ENCODE data around the gene SMOC1. TPM values are rescaled to one million over a fixed set of nuclear protein-coding genes. Genes with fewer than 3 reads are reported as not detected.

Gene SMOC1
- total RNA-seq, 1 experiment from 2014 or later = 24.1 TPM

DNA sequence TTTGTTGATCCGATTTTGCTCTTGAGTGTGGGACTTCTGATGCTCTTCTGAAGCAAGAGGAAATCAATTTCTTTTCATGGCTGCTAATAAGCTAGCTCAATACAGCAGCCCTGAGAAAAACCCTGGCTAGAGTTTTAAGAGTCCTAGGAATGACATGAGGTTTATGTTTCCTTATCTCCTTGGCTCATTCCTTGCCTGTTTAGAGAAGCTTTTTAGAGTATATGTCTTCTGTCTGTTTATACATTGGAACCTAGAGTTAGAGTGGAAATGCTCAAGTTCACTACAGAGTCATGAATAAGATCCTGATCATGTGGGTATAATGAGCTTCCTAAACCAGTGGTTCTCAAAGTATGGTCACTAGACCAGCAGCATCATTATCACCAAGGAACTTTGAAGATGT lies 34.5 kb downstream of the SMOC1 start:
- no peak for DNase-seq
- Histone ChIP-seq H3K36me3 (no peaks in the 10 kb centered on the region), H3K27me3 (no peaks in the 10 kb centered on the region), H3K4me3 (no peak overlapping the region), H3K9me3 (no peaks in the 10 kb centered on the region)

GRCh38 chr14:69916396-69916795 lies 37.2 kb downstream of the SMOC1 start:
- Histone ChIP-seq H3K27me3 (no peaks in the 10 kb centered on the region), H3K9me3 (no peaks in the 10 kb centered on the region), H3K4me3 (no peak overlapping the region), H3K36me3 (no peaks in the 10 kb centered on the region)
- DNase-seq = no peak

- no peaks in the 10 kb centered on the region for H3K27me3 ChIP-seq
- no peaks in the 10 kb centered on the region for H3K9me3 ChIP-seq
- DNase-seq = no peak
- no peaks in the 10 kb centered on the region for H3K36me3 ChIP-seq
- H3K4me3 ChIP-seq = no peak overlapping the region
Observed at GRCh38 chr14:69917287-69917686, 38.1 kb downstream of the SMOC1 start.

- no peak for DNase-seq
- H3K36me3 ChIP-seq = no peaks in the 10 kb centered on the region
- no peaks in the 10 kb centered on the region for H3K9me3 ChIP-seq
- no peak overlapping the region for H3K4me3 ChIP-seq
- no peaks in the 10 kb centered on the region for H3K27me3 ChIP-seq
Observed at GRCh38 chr14:69919815-69920214, 40.6 kb downstream of the SMOC1 start.

DNA sequence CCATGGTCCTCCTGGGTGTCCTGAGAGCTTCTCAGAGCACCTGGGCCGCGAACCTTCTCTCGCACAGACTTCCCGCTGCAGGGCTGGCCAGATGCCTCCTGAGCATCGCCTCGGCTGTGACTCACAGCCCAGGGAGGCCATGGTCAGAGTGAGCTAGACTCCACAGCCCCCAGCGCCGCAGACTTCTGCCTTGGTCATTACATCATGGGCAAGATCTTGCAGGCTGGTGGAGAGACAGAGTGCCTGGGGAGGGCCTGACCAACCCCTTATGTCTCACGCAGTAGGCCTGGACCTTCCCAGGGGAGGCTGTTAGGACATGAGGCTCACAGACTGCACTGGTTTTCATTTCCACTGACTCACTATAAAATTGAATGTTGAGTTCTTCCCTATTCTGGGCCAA lies 41.8 kb downstream of the SMOC1 start:
- peak; percentile 54 for DNase-seq
- Histone ChIP-seq H3K9me3 (no peaks in the 10 kb centered on the region), H3K4me3 (no peak overlapping the region), H3K36me3 (no peaks in the 10 kb centered on the region), H3K27me3 (no peaks in the 10 kb centered on the region)

- no peaks in the 10 kb centered on the region for H3K9me3 ChIP-seq
- H3K27me3 ChIP-seq = no peaks in the 10 kb centered on the region
- H3K36me3 ChIP-seq = no peaks in the 10 kb centered on the region
- DNase-seq = no peak
- no peak overlapping the region for H3K4me3 ChIP-seq
Observed at GRCh38 chr14:69922198-69922597, 43.0 kb downstream of the SMOC1 start.

- H3K36me3 ChIP-seq = no peaks in the 10 kb centered on the region
- H3K27me3 ChIP-seq = no peaks in the 10 kb centered on the region
- no peak overlapping the region for H3K4me3 ChIP-seq
- H3K9me3 ChIP-seq = no peaks in the 10 kb centered on the region
- DNase-seq = no peak
Observed at GRCh38 chr14:69924201-69924600, 45.0 kb downstream of the SMOC1 start.

GRCh38 chr14:69928111-69928523 lies 48.9 kb downstream of the SMOC1 start:
- DNase-seq = peak; percentile 95
- H3K9me3 ChIP-seq = no peaks in the 10 kb centered on the region
- no peaks in the 10 kb centered on the region for H3K36me3 ChIP-seq
- H3K4me3 ChIP-seq = no peak overlapping the region
- H3K27me3 ChIP-seq = no peaks in the 10 kb centered on the region

GRCh38 chr14:69930780-69931379 lies 51.7 kb downstream of the SMOC1 start:
- Histone ChIP-seq H3K9me3 (no peaks in the 10 kb centered on the region), H3K4me3 (no peak overlapping the region), H3K27me3 (no peaks in the 10 kb centered on the region), H3K36me3 (no peaks in the 10 kb centered on the region)
- no peak for DNase-seq

DNA sequence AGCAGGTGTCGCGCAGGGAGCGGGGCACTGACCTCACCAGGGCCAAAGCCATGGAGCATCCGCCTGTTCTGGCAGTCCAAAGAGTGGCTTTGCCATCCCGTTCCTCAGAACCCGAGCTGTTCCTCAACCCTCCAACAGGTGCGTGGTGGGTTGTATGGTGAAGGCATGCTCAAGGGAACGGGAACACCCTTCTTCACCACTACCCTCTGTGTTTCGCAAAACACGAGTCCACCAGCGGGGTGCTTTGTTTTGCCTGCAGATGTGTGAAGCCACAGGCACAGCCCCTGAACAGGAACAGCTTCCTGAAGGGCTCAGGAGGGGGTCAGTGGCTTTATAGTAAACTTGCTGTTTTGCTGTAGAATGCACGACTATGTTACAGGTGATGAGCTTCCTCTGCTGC lies 52.7 kb downstream of the SMOC1 start:
- H3K9me3 ChIP-seq = no peaks in the 10 kb centered on the region
- no peaks in the 10 kb centered on the region for H3K27me3 ChIP-seq
- no peak overlapping the region for H3K4me3 ChIP-seq
- no peak for DNase-seq
- no peaks in the 10 kb centered on the region for H3K36me3 ChIP-seq

DNA sequence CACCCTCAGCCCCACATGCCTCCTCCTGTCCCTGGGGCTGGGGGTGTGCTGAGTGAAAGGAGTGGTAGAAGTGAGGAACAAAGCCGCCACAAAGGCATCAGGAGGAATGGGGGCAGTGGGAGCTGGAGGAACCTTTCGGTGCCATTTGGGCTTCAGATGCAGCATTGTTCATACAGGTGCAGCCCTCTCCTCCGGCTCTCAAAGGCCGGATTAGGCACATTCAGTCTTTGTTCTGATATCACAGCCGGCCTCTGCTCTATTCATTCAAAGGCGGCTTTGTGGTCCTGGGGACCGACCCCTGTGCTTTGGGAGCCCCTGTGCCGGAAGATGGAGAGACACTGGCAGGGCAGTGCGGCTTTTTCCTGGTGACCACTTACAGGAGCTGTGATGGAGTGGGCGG lies 53.2 kb downstream of the SMOC1 start:
- no peak overlapping the region for H3K4me3 ChIP-seq
- H3K9me3 ChIP-seq = no peaks in the 10 kb centered on the region
- H3K27me3 ChIP-seq = no peaks in the 10 kb centered on the region
- DNase-seq = no peak
- H3K36me3 ChIP-seq = no peaks in the 10 kb centered on the region

DNA sequence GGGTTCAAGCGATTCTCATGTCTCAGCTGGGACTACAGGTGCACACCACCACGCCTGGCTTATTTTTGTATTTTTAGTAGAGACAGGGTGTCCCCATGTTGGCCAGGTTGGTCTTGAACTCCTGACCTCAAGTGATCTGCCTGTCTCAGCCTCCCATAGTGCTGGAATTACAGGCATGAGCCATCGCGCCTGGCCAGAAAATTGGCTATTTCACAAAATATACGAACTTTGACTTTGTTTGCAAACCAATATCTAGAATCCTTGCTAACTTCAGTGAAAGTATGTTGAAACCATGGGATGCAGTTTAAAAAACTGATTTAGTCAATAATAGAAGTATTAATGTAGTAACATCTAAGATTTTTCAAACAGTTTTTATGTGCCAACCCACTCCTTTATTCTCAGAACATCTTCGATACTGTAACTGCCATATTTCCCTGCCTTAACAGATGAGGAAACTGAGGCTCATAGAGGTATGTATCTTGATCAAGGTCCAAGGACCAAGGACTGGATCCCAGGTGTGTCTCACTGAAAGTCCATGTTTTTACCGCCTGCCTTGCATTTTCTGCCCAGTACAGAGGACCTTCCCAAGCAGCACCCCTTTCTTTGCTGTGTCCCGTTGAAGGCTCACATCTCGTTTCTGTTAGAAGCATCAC lies 54.5 kb downstream of the SMOC1 start:
- no peak overlapping the region for H3K4me3 ChIP-seq
- no peaks in the 10 kb centered on the region for H3K27me3 ChIP-seq
- DNase-seq = no peak
- no peaks in the 10 kb centered on the region for H3K36me3 ChIP-seq
- no peaks in the 10 kb centered on the region for H3K9me3 ChIP-seq

DNA sequence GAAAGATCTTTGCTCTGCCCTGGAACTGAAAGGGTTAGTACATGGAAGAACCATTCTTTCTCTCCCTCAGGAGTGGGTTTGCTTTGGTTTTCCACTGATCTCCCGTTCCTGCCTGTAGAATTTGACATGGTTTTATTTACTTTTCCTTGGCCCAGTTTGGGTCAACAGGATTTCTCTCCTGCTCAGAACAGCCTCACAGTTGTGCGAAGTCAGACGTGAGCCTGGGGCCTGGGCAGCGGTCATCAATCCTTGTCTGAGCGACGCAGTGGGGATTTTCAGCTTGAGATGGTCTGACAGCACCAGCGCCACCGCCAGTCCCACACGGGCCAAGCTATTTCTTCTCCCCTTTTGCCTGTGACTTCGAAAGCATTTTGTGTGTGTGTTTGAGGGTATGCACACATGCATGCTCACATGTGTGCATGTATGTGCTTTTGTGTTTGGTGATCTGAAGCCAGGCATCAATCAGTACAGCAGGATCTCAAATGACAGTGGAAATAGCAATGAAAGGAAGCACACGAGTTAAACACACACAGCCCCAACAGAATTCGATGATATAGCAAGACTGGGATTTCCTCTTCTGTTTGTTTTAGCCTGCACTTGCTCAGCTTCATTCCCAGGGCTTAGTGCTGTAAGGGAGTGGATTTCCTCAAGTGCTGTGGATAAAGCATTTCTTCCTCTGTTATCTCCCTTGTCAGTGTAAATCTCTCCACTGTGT lies 58.3 kb downstream of the SMOC1 start:
- Histone ChIP-seq H3K4me3 (no peak overlapping the region), H3K9me3 (no peaks in the 10 kb centered on the region), H3K27me3 (no peaks in the 10 kb centered on the region), H3K36me3 (no peaks in the 10 kb centered on the region)
- DNase-seq = no peak

- no peaks in the 10 kb centered on the region for H3K27me3 ChIP-seq
- no peaks in the 10 kb centered on the region for H3K9me3 ChIP-seq
- no peak for DNase-seq
- no peak overlapping the region for H3K4me3 ChIP-seq
- H3K36me3 ChIP-seq = no peaks in the 10 kb centered on the region
Observed at GRCh38 chr14:69938751-69939150, 59.5 kb downstream of the SMOC1 start.

DNA sequence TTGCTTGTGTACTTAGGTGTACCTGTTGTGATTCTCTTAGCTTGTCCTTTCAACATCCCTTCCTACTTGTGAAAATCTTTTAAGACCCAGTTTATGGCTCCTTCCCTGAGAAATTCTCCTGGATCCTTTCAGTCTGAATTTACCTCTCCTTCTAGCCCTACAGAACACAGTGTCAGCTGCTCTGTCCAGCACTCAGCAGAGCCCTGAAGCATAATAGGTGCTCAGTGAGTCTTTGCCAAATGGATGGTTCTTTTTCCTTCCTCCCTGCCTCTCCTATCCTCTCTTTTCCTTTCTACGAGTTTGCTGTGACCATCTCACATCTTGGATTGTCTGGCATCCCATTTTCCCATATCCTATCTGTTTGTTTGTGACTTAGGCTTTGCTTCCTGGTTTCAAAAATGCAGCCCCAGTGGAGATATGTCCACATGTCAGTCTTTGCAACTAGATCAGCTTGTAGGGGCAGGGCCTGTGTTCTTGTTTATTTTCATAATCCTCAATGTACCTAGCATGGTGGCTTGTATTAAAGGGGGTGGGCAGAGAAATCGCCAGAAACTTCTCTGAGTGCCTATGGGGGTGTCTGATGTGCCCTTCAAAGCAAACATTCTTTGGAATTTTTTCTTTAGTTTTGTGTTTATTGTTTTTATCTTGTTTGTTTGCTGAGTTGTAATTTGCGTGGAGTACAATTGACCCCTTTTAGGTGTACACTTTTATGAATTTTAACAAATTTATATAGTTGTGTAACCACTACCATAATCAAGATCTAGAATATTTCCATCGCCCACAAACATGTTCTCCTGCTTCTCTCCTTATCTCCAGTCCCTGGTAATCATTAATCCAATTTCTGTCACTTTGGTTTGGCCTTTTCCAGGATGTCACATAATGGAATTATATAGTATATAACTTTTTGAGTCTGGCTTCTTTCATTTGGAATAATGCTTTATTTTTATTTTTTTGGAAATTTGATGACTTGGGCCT lies 62.8 kb downstream of the SMOC1 start:
- H3K9me3 ChIP-seq = no peaks in the 10 kb centered on the region
- H3K27me3 ChIP-seq = no peaks in the 10 kb centered on the region
- DNase-seq = no peak
- no peak overlapping the region for H3K4me3 ChIP-seq
- no peaks in the 10 kb centered on the region for H3K36me3 ChIP-seq

DNA sequence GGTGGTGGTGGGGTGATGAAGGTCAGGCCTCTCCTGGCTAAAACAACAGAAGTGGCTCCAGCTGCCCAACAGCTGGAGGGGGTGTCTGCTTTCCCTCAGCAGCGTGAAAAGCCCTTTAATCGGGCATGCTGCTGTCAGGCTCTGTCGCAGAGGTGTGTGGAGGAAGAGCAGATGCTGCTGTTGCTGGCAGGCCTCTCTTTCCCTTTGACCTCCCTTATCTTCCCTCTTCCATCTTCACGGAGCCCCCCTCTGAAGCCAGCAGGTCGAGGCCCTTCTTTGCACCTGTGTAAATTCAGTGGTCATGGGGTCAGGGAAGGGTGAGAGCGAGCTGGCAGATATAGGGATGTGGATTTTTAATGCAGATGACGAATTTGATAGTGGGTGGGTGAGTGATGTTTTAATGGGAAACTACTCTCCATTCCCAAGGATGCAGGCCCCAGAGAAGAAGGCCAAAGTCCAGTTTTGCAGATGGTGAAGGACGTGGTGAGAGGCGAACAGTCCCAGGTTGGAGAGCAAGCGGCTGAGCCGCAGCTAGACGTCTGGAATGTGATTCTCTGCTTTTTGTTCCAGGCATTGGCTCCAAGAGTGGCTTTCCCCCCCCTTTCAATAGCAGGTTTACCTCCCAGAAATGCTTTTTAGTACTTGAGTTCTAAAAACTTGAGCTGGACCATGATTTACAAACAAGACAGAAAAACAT lies 64.0 kb downstream of the SMOC1 start:
- Histone ChIP-seq H3K27me3 (no peaks in the 10 kb centered on the region), H3K9me3 (no peaks in the 10 kb centered on the region), H3K4me3 (no peak overlapping the region), H3K36me3 (no peaks in the 10 kb centered on the region)
- no peak for DNase-seq

All from MG63 (cell line).